Vagina (tissue), 2 donors: Measurements from ENCODE around the gene RPS8.

ENCODE experiments used
- POLR2A ChIP-seq, 2 donors: fragments of 450-650 bp; IDR thresholded peaks; one replicate each; pipeline ENCODE4 v1.6.1; 2017; ENCODE audit warnings: antibody characterized with exemption in 2 of 2, mild to moderate bottlenecking in 2 of 2, moderate library complexity in 2 of 2
- POLR2AphosphoS5 ChIP-seq, 2 donors: sonication (generic); formaldehyde crosslinking; IDR thresholded peaks; one replicate each; pipeline ENCODE4 v1.9.0; 2017; ENCODE audit warnings: antibody characterized with exemption in 2 of 2, mild to moderate bottlenecking in 2 of 2, low read depth in 1 of 2; ENCODE audit not compliant: insufficient read depth in 1 of 2
- TF ChIP-seq, protein P1 (sequence below), 3 experiments: fragments of 450-650 bp in 2 of 3; fragments of 200-600 bp in 1 of 3; sonication (generic) in 1 of 3; IDR thresholded peaks; one replicate each; pipeline ENCODE4 v1.5.1; 2017 to 2019; ENCODE audit warnings: antibody characterized with exemption in 3 of 3, mild to moderate bottlenecking in 2 of 3, moderate library complexity in 2 of 3

DNA sequence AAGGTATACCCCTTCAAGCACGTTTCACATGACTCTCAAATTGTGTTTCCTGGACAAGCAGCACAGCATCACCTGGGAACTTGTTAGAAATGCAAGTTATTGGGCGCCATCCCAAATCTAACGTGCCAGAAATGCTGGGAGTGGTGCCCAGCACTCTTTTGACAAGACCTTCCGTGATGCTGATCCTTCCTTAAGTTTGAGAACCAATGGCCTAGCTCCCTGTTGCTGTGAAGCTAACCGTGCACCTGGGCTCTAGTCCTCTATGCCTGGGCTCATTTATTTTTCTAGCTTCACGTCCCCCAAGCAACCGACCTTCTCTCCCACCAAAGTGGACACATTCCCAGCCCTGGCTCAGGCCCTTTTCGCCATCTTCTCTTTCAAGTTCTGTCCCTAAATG, 8.4 kb downstream of the RPS8 start:
- TF ChIP-seq POLR2A (IDR thresholded peaks at IDR 0.05) (no peak), POLR2AphosphoS5 (IDR thresholded peaks at IDR 0.05; ENCODE audit: insufficient read depth in 1 of 2, low read depth in 1 of 2) (no peak)
- TF ChIP-seq, protein P1, sequence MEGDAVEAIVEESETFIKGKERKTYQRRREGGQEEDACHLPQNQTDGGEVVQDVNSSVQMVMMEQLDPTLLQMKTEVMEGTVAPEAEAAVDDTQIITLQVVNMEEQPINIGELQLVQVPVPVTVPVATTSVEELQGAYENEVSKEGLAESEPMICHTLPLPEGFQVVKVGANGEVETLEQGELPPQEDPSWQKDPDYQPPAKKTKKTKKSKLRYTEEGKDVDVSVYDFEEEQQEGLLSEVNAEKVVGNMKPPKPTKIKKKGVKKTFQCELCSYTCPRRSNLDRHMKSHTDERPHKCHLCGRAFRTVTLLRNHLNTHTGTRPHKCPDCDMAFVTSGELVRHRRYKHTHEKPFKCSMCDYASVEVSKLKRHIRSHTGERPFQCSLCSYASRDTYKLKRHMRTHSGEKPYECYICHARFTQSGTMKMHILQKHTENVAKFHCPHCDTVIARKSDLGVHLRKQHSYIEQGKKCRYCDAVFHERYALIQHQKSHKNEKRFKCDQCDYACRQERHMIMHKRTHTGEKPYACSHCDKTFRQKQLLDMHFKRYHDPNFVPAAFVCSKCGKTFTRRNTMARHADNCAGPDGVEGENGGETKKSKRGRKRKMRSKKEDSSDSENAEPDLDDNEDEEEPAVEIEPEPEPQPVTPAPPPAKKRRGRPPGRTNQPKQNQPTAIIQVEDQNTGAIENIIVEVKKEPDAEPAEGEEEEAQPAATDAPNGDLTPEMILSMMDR (IDR thresholded peaks at IDR 0.05), result no peak
